HG03342 (cell line): ENCODE results near the gene IQCE.
A peak's percentile ranks its signal among the peaks of the same experiment; 100 is the strongest.
"Not testable (repeated sequence)": the region's sequence is repeated elsewhere in the genome, so short reads cannot be mapped to it uniquely, and the experiment has no call there.

ENCODE experiments used
- ATAC-seq: cut with Tn5 transposase; IDR thresholded peaks from one replicate; pipeline ENCODE4 v1.9.1; 2021; ENCODE audit warnings: mild to moderate bottlenecking, moderate library complexity; ENCODE audit not compliant: unreplicated experiment

IQCE gene

DNA sequence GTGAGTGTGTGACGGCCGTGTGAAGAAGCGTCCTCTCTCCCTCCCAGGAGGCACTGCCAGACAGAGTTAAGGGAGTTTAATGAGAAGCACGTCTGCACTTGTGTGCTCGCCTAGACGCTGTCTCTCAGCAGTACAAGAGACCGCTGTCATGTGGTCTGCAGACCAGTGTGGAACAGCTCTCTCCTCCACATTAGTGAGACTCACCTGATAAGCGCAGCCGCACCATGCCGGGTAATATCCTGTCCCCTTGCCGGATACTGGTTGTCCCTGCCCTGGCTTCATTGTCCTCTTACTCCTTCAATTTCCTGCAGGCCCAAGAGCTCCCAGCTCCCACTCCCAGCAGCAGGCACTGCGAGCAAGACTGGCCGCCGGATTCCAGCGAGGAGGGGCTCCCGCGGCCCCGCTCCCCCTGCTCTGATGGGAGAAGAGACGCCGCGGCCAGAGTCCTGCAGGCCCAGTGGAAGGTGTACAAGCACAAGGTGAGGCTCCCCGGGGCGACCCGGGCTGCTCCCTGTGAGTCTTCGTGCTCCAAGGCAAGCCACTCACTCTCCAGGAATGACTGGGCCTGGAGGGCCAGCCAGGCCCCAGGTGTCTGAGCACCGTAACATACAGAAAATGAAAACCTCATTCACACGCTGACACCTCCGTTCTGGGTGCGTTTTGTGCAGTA is 39.5 kb downstream of the IQCE start:
- ATAC-seq: no peak

DNA sequence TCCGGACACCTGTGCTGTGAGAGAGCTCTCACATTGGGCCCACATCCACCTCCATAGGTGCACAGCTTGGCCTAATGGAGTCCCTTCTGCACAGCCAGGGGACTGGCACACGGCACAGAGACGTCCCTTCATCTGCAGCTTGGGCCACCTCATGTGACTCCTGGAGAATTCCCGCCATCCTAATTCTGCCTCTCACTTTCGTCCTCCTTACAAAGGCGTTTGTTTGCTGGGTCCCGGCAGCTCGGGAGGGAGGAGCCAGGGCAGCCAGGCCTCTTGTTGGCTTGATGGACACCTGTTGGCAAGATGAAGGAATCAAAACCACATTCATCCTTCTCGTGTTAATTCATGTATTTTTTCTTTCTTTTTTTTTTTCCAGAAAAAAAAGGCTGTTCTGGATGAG is 42.3 kb downstream of the IQCE start:
- ATAC-seq: no peak

DNA sequence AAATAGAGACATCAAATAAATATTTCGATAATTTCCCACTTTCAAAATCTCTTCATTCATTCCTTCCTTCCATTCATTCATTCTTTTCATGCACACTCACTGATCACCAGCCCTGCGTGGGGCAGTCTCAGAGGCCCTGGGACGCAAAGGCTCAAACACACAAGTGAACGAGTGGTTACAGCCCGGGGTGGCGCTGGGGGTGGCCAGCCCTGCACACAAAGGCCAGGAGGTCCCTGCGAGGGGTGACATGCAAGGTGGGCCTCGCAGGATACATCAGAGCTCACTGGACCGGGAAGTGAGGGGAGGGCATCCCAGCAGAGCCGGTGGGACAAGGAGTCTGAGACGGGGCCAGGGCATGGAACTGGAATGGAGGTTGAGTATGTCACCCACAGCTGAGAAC is 43.1 kb downstream of the IQCE start:
- no peak for ATAC-seq

GRCh38 chr7:2602406-2603043 is 43.7 kb downstream of the IQCE start:
- ATAC-seq: no peak

DNA sequence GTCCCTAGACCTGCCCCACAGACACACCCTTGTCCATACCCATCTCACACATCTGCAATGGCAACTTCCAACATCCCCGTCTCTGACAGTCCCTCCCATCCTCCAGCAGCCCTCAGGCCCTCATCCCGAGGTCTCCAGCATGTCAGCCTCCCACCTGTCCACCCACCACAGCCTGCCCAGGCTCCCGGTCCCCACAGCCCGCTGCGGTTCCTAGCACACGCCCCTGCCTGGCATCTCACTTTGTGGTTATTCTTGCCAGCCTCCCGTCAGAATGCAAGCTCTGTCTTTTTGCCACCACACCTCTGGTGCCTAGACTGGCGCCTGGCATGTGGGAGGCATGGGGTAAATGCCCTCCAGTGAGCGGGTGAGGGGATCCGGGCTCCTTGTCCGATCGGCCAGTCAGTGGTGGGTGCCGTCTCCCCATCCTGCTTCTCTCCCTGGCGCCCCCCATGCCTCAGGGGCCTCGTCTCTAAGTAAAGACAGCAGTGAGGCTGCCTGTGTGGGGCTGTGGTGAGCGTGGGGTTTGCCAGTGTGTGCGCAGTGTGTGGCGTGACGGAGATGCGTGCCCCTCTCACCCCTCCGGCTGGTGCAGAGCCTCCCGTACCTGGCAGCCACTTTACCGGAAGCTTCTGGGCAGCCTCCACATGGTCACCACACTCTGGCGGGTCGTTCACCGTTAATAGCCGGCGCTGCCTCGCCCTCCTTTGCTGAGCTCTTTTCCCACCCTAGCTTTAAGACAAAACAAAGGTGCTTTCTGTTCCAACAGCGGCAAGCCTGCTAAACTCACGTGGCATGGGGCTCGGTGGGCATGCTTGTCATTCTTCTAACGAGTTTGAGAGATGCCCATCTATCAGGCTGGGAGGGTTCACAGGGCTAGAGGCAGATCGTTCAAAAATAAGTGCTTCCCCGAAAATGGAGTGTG is 44.5 kb downstream of the IQCE start:
- no peak for ATAC-seq

DNA sequence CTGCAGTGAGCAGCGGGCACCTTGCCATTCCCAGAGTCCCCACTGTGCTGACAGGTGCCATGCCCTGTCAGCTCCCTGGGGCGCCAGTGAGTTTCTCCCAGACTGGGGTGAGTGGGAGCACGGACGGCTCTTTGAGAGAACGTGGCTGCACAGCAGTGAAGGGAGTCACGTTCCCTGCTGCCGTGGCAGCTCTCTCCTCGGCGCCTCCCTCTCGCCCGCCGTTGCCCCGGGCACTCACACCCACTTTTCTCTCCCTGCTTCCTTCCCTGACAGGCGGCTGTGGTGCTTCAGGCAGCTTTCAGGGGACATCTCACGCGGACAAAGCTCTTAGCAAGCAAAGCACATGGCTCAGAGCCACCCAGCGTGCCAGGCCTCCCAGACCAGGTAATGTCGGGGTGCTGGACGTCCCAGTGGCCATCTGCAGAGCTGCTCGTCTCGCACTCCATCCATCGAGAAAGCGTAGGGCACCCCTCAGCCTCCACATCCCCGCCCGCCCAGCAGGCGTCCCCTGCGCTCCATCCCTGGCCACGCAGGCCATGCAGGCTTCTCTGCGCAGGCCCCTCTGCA is 45.9 kb downstream of the IQCE start:
- no peak for ATAC-seq

DNA sequence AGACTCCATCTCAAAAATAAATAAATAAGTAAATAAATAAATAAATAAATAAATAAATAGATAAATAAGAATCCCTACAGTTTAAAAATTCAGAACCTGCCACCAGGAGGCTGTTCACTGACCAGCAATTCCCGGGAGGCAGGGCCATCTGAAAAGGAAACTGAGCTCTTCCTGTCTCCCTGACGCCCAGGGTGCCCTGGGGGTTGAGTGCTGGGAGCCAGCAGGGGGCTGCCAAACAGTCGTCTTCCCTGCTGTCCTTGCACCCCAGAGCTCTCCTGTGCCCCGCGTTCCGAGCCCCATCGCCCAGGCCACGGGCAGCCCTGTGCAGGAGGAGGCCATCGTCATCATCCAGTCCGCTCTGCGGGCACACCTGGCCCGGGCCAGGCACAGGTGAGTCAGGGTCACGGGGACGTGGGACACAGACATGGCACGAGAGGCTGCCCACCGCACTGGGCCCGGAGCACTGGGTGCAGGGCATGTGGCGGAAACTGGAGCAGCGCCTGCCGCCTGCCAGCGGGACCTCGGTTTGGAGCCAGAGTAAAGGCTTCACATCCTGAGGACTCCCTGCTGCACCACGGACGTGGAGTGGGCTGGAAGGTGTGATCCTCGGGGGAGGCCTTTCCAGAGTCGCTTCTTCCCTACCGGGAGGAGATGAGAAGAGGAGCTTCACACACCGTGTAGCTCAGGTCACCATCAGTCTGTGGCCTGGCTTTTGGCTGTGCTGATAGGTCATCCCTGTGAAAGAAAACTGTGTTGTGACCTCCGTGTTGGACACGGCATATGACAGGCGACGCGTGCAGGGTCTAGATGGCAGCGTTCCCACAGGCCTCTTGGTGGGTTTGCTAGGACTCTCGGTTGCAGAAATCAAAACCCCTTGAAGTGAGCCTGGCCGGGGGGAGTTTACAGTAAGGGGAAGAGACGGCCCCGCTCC is 47.1 kb downstream of the IQCE start:
- no peak for ATAC-seq

- no peak for ATAC-seq
These were observed 47.8 kb downstream of the IQCE start for GRCh38 chr7:2606539-2606936.

GRCh38 chr7:2607122-2607922 is 48.5 kb downstream of the IQCE start:
- no peak for ATAC-seq

DNA sequence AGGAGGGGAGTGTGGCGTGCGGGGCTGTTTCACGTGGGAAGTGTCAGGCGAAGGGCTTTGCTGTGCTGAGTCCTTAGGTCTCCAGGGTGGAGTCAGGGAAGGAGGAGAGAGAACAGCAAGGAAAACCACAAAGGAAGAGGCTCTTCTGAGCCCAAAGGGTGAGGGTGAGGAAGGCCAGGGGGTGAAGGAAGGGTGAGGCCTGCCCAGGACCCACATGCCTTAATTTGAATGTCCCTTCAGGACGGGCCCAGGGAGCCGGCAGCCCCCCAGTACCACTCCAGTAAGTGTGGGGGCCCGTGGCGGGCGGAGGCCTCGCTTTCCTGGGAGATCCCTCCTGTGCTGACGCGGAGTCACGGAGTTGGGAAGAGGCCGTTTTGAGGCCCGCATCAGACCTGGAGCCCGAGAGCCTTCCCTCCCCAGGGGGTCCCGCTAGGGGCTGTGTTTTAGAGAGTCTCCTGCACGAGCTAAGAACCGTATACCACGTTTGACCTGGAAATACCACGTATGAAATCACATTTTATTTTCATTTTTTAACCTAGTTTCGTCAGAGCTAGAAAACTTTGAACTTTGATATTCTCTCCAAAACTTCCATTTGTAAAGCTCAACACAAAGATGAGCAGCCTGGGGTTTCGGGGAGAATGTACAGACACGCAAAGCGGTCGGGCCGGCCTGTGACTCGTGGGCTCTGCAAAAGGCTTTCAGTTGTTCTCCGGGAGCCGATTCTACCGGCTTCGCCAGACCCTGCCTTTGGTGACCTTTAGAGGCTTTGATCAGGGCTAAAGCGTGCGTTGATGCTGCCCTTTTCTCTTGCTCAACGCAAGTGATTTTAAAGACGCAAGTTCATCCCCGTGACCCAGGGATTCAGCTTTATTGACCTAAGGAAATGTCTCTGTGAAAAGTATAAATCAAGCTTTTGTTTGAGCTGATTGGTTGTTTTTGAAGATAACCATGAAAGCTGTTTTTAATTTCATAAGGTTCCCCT is 49.4 kb downstream of the IQCE start:
- no peak for ATAC-seq

DNA sequence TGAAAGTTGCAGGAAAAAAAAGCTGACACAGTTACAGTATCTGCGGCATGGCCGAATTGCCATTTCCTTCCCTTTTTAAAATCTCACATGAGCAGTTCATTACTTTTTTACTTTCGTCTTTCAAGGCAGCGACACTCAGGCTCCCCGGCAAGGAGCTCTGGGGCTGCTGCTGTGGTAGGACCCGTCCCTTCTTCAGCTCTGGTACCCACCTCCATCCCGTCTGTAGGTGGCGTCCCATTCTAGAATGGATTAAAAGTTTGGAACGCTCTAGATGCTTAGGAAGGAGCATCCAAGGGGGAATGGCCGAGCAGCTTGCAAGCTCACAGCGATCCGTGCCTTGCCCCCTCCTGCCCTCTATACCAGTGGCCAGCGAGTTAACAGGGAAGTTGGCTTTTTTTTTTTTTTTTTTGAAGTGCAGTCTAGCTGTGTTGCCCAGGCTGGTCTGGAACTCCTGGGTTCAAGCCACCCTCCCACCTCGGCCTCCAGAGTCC is 50.2 kb downstream of the IQCE start:
- ATAC-seq: peak; percentile 56

DNA sequence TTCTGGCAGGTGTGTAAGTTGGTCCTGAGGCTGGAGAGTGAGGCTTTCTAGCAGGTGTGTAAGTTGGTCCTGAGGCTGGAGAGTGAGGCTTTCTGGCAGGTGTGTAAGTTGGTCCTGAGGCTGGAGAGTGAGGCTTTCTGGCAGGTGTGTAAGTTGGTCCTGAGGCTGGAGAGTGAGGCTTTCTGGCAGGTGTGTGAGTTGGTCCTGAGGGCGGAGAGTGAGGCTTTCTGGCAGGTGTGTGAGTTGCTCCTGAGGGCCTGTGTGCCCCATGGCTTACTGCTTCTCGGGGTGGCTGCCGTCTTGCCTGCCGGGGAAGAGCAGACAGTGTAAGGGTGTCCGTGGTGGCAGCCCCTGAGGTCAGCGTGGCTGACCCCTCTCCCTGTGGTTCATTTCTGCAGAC is 50.9 kb downstream of the IQCE start:
- ATAC-seq: not testable (repeated sequence)

GRCh38 chr7:2610466-2610865 is 51.7 kb downstream of the IQCE start:
- no peak for ATAC-seq

DNA sequence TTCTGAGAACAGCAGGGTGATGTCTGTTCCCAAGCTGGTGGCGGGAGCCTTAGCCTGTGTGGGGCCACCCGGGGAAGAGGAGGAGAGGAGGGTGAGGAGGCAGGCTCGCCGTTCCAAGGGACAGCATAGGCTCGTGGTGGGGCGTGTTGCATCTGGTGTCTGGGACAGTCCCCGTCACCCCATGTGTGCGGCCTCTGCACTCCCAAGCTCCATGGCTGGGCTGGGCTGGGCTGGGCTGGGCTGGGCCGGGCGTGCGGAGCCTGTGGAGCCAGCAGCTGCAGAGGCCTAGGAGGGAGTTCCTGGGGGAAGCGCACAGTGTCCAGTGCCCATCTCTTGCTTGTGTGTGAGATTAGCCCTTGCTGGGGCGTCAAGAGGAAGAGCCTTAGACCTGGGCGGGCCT is 52.1 kb downstream of the IQCE start:
- ATAC-seq: no peak

GRCh38 chr7:2611401-2611800 is 52.6 kb downstream of the IQCE start:
- ATAC-seq: no peak

GRCh38 chr7:2611922-2612321 is 53.1 kb downstream of the IQCE start:
- ATAC-seq: no peak

DNA sequence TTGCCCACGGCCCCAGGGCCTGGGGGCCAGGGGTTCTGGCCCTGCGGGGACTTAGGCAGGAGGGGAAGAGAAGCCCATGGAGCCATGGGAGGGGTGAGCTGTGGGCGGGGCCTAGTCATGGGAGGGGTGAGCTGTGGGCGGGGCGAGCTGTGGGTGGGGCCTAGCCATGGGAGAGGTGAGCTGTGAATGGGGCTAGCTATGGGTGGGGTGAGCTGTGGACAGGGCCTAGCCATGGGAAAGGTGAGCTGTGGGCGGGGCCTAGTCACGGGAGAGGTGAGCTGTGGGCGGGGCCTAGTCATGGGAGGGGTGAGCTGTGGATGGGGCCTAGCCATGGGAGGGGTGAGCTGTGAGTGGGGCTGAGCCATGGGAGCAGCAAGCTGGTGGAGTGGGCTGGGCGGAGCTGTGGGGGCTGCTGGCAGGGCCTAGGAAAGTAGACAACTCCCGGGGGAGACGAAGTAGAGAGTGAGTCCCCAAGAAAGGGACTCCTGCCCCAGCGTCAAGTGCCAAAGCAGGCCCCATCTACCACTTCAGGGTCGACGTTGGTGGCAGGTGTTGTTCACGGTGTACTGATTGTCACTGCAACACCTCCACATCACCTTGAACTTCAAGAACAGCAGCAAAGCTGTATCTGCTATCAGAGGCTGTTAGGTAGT is 53.8 kb downstream of the IQCE start:
- ATAC-seq: no peak
